Right lobe of liver (tissue), 6 donors: ENCODE data around the gene RAVER2. TPM values are rescaled to one million over a fixed set of nuclear protein-coding genes. Genes with fewer than 3 reads are reported as not detected.
A peak's percentile ranks its signal among the peaks of the same experiment; 100 is the strongest.

Experiments
- ATAC-seq, 4 donors: fragments of 200-7000 bp; cut with Tn5 transposase; one replicate each; pipeline ENCODE4 v1.9.1; 2020; ENCODE audit warnings: mild to moderate bottlenecking in 4 of 4, moderate library complexity in 4 of 4
- DNase-seq, 3 donors: peaks; one replicate each; pipeline ENCODE4 v3.0.0-alpha.2; 2020
- H3K27ac ChIP-seq, 3 donors: fragments of 200-600 bp; one replicate each; pipeline ENCODE4 v1.8.0; 2022
- H3K27me3 ChIP-seq, 2 donors: fragments of 200-600 bp; one replicate each; pipeline ENCODE4 v1.8.0; 2022
- H3K36me3 ChIP-seq, 4 donors: fragments of 200-600 bp; sonication (generic) in 1 of 4; one replicate each; pipeline versions ENCODE4 v1.5.1 to v1.8.0; 2017 to 2022; ENCODE audit warnings: control low read depth in 1 of 4
- H3K4me1 ChIP-seq, 4 donors: fragments of 200-600 bp; sonication (generic) in 1 of 4; one replicate each; pipeline versions ENCODE4 v1.5.1 to v1.8.0; 2017 to 2022; ENCODE audit warnings: control low read depth in 1 of 4
- H3K4me3 ChIP-seq, 3 donors: fragments of 200-600 bp; one replicate each; pipeline ENCODE4 v1.8.0; 2022
- H3K9me3 ChIP-seq, 4 donors: fragments of 200-600 bp; sonication (generic) in 1 of 4; one replicate each; pipeline versions ENCODE4 v1.5.1 to v1.8.0; 2017 to 2022; ENCODE audit warnings: control low read depth in 1 of 4
- CTCF ChIP-seq, 4 donors: fragments of 200-600 bp in 3 of 4; fragments of 450-650 bp in 1 of 4; IDR thresholded peaks; one replicate each; pipeline versions ENCODE4 v1.5.1 to v1.8.0; 2016 to 2022; ENCODE audit warnings: antibody characterized with exemption in 4 of 4, mild to moderate bottlenecking in 2 of 4
- POLR2A ChIP-seq: fragments of 450-650 bp; IDR thresholded peaks from one replicate; pipeline ENCODE4 v1.6.1; 2017; ENCODE audit warnings: antibody characterized with exemption, mild to moderate bottlenecking
- WGBS: methylation state at CpG from one replicate; pipeline ENCODE4 v1.1.6; 2018; ENCODE audit warnings: low coverage, low lambda C conversion rate; ENCODE audit not compliant: insufficient coverage; ENCODE audit errors: missing lambda C conversion rate; 5-methylcytosine and 5-hydroxymethylcytosine counted together
- intact Hi-C, 2 donors: fragments of 100-400 bp; cut with DNase I; formaldehyde crosslinking; loops; one replicate each; pipeline versions ENCODE4 v1.11.2 to v1.14.1; 2022
- total RNA-seq, 6 experiments: library from RNA; depleted of rRNA in 2 of 6; stranded (reverse); fragments of >200 nt in 2 of 6; fragmentation: NEBNext Ultra II Directional in 3 of 6; extraction: Animal tissue kit (Norgen Biotek cat#: 25700) in 3 of 6; gene quantifications; one replicate each; pipeline versions ENCODE4 v1.1.0 to v1.2.4, GENCODE V29; 2016 to 2023
- donor health status: DM: no; HTN: yes; CAD: no.
- donor health status: DM: no; HTN: no; CAD: no.
- donor health status: DM: no; HTN: no; CAD: no.
- donor health status: DM: no; HTN: yes; CAD: no.
- donor health status: DM: no; HTN: yes; CAD: no.

Gene RAVER2
- total RNA-seq, 6 experiments from 2014 or later, result 0.51 to 0.91 (median 0.77) TPM

- 100% methylated on average over 1 of the region's 7 CpGs for WGBS
- Histone ChIP-seq H3K4me1 (peaks cover 0 to 10% (median 4%) of the 10 kb centered on the region in 4 donors), H3K4me3 (no peak overlapping the region), H3K27me3 (no peaks in the 10 kb centered on the region), H3K27ac (no peak overlapping the region), H3K9me3 (no peaks in the 10 kb centered on the region), H3K36me3 (peaks cover 3 to 55% (median 21%) of the 10 kb centered on the region in 4 donors)
- intact Hi-C loops, result no loop called here
- DNase-seq (no peak), ATAC-seq (no peak)
- TF ChIP-seq CTCF (IDR thresholded peaks at IDR 0.05) (no peak), POLR2A (no peak)
Measured at GRCh38 chr1:64844609-64845008, 99.7 kb downstream of the RAVER2 start.

- H3K27ac ChIP-seq, result no peak overlapping the region
- 88% methylated on average over 5 of the region's 13 CpGs for WGBS
- TF ChIP-seq POLR2A (no peak), CTCF (IDR thresholded peaks at IDR 0.05) (no peak)
- H3K36me3 ChIP-seq, result peaks cover 3 to 53% (median 12%) of the 10 kb centered on the region in 4 donors
- ATAC-seq, result no peak
- H3K4me3 ChIP-seq, result no peak overlapping the region
- H3K4me1 ChIP-seq, result peaks cover 0 to 10% (median 4%) of the 10 kb centered on the region in 4 donors
- intact Hi-C loops, result no loop called here
- DNase-seq, result no peak
- no peaks in the 10 kb centered on the region for H3K27me3 ChIP-seq
- no peaks in the 10 kb centered on the region for H3K9me3 ChIP-seq
Measured at GRCh38 chr1:64845831-64846425, 101.1 kb downstream of the RAVER2 start.

GRCh38 chr1:64846573-64847430 is 101.9 kb downstream of the RAVER2 start:
- no peak for TF ChIP-seq POLR2A
- no peak for TF ChIP-seq CTCF (IDR thresholded peaks at IDR 0.05)
- intact Hi-C loops, result no loop called here
- Histone ChIP-seq H3K9me3 (no peaks in the 10 kb centered on the region), H3K27ac (no peak overlapping the region), H3K4me3 (no peak overlapping the region), H3K27me3 (no peaks in the 10 kb centered on the region), H3K4me1 (peaks cover 0 to 10% (median 4%) of the 10 kb centered on the region in 4 donors), H3K36me3 (peaks cover 3 to 49% (median 8%) of the 10 kb centered on the region in 4 donors)
- DNase-seq (peak in 1 of 3 donors; percentile 78), ATAC-seq (peak; percentile 82 to 88 (median 88))
- WGBS, result 69% methylated on average over 2 of the region's 10 CpGs

- H3K9me3 ChIP-seq, result no peaks in the 10 kb centered on the region
- peaks cover 3 to 46% (median 8%) of the 10 kb centered on the region in 4 donors for H3K36me3 ChIP-seq
- ATAC-seq, result no peak
- H3K4me1 ChIP-seq, result peaks cover 0 to 10% (median 4%) of the 10 kb centered on the region in 4 donors
- no peak for DNase-seq
- H3K4me3 ChIP-seq, result no peak overlapping the region
- no peak overlapping the region for H3K27ac ChIP-seq
- WGBS, result 93% methylated on average over 3 of the region's 4 CpGs
- TF ChIP-seq CTCF (IDR thresholded peaks at IDR 0.05), result no peak
- TF ChIP-seq POLR2A, result no peak
- no peaks in the 10 kb centered on the region for H3K27me3 ChIP-seq
- intact Hi-C loops, result no loop called here
Measured at GRCh38 chr1:64847666-64848065, 102.8 kb downstream of the RAVER2 start.
